Activated gamma-delta T cell treated with anti-CD3 and anti-CD28 coated beads, Interleukin-2, amount 50 U/mL, for 16 hours (primary cell): ENCODE data around the gene RYR1.
A peak's percentile ranks its signal among the peaks of the same experiment; 100 is the strongest.
"Not testable (repeated sequence)": the region's sequence is repeated elsewhere in the genome, so short reads cannot be mapped to it uniquely, and the experiment has no call there.

Source experiments
- DNase-seq: peaks from one replicate; pipeline ENCODE4 v3.0.0-alpha.2; 2020; ENCODE audit warnings: low read depth

The RYR1 gene

DNA sequence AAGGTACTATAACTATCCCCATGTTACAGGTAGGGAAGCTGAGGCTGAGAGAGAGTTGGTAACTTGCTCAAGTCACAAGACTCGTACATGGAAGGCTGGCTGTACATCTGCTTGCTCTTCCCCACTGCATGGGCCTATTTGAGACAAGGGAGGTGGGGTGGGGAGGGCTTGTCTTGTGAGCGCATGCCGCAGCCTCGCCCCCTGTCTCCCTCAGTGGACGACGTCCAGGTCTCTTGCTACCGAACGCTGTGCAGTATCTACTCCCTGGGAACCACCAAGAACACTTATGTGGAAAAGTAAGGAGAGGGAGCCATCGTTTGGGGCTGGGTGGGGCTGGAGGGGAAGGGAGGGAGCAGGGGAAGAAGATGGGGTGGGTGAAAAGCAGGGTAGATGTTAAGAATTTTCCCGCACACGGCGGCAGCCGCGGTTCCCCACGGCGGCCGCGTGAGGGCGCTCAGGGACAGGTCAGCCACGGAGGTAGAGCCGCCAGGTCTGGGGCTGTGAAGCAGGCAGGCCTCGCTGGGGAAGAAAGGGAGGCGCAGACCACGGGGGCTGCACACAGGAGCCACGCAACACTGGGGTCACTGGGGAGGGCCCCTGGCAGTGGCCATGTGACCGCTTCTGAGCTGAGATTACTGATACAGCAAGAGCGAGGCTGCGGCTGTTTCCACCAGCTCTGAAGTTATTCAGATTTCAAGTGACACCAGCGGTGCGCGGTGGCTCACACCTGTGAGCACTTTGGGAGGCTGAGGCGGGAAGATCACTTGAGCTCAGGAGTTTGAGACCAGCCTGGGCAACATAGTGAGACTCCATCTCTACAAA lies 81.5 kb downstream of the RYR1 start:
- peak; percentile 61 for DNase-seq

DNA sequence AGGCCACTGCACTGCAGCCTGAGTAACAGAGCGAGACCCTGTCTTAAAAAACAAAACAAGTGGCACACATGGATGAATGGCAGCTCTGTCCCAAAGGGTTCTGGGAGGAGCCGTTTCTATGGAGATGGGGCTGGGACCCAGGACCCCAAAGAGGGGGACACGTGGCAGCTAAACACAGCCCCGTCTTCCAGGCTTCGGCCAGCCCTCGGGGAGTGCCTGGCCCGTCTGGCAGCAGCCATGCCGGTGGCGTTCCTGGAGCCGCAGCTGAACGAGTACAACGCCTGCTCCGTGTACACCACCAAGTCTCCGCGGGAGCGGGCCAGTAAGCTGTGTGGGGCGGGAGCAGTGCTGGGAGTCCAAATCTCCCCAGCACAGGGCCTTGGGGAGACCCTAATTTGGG lies 82.4 kb downstream of the RYR1 start:
- DNase-seq, result no peak

DNA sequence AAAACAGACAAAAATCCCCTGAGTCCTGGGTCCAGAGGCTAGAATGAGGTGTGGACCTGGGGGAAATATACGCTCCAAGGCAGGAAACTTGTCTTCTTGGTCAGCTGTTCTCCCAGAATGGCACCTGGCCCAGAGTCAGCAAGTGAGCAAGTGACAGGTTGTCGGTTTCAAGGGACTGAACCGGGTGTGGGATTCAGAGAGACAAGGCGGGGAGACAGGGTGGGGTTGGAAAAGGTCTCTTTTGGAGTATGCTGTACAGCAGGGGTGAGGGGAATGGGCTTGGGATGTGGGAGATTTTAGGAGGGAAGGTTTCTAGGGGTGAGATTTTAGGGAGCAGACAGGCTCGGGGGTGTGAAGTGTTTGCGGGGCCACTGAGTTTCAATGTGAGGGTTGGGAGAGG lies 83.3 kb downstream of the RYR1 start:
- no peak for DNase-seq

DNA sequence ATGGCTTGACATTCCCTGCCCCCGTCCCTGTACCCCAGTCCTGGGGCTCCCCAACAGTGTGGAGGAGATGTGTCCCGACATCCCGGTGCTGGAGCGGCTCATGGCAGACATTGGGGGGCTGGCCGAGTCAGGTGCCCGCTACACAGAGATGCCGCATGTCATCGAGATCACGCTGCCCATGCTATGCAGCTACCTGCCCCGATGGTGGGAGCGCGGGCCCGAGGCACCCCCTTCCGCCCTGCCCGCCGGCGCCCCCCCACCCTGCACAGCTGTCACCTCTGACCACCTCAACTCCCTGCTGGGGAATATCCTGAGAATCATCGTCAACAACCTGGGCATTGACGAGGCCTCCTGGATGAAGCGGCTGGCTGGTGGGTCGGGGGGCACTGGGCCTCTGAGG lies 83.8 kb downstream of the RYR1 start:
- no peak for DNase-seq

DNA sequence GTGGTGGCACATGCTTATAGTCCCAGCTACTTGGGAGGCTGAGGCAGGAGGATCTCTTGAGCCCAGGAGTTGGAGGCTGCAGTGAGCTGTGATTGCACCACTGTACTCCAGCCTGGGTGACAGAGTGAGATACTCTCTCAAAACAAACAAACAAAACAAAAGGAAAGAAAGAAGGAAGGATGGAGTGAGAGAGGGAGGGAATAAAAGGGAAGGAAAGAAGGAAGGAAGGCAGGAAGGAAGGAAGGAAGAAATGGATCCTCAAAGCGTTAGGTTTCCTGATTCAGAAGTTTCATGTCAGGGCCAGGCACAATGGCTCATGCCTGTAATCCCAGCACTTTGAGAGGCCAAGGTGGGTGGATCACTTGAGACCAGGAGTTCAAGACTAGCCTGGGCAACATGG lies 84.5 kb downstream of the RYR1 start:
- DNase-seq, result not testable (repeated sequence)

DNA sequence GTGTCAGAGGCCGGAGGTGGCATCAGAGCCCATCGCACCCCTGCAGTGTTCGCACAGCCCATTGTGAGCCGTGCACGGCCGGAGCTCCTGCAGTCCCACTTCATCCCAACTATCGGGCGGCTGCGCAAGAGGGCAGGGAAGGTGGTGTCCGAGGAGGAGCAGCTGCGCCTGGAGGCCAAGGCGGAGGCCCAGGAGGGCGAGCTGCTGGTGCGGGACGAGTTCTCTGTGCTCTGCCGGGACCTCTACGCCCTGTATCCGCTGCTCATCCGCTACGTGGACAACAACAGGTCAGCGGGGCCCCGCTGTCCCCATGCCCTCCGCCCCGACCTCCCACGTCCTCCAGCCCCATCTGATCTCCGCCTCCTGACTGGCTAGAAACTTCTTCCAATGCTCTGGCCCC lies 85.7 kb downstream of the RYR1 start:
- DNase-seq, result no peak

DNA sequence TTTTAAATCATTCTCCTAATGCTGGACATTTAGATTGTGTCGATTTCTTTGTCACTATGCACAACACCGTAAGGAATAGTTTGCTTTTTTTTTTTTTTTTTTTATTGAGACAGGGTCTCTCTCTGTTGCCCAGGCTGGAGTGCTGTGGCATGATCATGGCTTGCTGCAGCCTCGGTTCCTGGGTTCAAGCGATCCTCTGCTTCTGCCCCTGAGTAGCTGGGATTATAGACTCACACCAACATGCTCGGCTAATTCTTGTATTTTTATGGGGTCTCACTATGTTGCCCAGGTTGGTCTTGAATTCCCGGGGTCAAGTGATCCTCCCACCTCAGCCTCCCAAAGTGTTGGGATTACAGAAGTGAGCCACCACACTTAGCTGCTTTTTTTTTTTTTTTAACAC lies 86.5 kb downstream of the RYR1 start:
- no peak for DNase-seq

DNA sequence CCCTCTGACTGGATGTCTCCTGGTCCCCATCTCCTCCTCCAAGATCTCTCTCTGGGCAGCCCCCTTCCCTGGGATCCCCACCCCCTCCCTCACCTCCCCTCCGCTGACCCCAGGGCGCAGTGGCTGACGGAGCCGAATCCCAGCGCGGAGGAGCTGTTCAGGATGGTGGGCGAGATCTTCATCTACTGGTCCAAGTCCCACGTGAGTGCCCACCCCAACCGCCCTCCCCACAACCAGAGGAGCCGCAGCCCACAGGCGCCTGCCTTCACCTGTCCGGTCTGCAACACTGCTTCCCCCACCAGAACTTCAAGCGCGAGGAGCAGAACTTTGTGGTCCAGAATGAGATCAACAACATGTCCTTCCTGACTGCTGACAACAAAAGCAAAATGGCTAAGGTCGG lies 89.4 kb downstream of the RYR1 start:
- DNase-seq, result no peak

DNA sequence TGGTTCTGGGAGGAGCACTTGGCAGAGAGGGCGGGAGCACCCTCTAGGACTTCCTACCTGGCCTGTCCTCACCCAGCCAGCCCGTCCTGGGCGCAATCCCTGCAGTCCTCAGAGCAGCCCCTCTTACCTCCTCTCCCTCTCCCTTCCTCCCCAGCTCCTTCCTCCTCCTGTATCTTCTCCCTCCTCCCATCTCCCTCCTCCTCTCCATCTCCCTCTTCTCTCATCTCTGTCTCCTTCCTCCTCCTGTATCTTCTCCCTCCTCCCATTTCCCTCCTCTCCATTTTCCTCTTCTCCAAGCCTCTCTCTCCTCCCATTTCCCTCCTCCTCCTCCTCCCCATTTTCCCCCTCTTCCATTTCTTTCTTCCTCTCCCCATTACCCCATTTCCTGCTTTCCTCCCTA lies 89.8 kb downstream of the RYR1 start:
- DNase-seq, result no peak

DNA sequence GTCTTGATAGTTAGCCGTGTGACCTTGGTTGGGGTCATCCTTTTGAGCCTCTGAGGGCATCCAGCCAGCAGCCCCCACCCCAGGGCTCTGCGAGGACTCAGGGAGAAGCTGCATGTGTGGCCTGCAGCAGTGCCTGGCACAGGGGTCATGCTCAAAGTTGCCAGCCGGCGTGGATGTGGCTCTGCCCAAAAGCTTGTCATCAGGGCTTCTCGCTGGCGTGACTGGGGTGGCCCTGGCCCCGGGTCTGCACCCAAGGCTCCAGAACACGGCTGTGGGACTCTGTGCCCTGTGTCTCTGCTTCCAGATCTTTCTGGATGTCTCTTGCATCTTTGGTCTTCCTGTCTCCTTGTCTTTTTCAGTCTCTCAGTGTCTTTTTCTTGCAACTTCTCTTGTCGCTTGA lies 90.9 kb downstream of the RYR1 start:
- no peak for DNase-seq

DNA sequence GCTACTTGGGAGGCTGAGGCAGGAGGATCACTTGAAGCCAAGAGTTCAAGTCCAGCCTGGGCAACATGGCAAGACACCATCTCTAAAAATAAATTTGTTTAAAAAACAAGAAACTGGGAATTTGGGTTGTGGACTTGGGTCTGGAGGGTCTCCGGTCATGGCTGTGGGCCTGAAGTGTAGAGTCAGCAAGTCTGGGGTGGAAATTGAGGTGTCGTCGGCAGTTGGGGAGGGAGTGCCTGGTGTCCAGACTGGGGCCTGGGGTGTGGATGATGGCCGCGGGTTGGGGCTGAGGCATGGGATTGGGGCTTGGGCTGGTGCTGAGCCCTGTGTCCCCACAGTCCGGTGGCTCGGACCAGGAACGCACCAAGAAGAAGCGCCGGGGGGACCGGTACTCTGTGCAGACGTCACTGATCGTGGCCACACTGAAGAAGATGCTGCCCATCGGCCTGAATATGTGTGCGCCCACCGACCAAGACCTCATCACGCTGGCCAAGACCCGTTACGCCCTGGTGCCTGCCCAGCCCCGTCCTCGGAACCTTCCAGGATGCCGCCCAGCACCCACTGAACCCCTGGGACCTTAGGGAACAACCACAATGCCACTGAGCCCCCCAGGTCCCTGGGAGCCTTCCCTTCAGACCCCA lies 91.6 kb downstream of the RYR1 start:
- DNase-seq, result no peak

DNA sequence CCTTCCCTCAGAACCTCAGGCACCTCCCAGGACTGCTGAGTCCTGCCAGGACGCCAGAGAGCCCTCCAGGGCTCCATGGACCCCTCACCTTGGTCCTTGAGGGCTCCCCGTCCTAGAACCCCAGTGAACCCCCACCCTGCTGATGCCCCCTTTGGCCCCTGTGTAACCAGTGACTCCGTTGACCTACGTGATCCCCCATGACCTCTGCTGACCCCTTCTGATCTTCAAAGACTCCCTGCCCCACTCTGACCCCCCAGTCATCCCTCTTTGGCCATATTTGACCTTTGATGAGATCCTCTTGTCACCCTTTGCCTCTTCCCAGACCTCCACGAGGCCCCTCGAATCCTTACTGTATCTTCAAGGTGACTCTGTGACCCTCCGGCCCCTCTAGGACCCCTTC lies 92.9 kb downstream of the RYR1 start:
- no peak for DNase-seq

DNA sequence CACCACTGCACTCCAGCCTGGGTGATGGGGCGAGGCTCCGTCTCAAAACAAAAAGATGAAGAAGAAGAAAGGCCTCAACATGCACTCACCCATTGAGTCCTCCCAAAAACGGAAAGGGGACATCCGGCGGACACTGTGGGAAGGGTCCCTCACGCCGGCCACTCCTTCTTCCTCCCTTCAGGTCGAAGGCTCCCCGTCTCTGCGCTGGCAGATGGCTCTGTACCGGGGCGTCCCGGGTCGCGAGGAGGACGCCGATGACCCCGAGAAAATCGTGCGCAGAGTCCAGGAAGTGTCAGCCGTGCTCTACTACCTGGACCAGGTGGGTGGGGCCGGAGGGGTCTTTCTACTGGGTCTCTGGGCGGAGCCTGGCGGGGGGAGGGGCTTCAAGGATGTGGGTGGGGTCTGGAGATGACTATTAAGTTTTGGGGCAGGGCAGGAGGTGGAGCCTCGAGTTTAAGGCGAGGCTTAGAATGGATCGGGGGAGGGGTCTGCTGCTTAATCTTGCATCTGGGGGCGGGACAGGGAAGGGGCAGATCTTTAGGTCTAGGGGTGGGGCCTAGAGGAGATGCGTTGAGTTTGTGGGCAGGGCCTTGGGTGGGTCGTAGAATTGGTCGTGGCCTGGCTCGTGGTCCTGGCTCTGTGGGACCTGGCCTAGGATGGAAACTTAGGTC lies 94.1 kb downstream of the RYR1 start:
- DNase-seq, result no peak

DNA sequence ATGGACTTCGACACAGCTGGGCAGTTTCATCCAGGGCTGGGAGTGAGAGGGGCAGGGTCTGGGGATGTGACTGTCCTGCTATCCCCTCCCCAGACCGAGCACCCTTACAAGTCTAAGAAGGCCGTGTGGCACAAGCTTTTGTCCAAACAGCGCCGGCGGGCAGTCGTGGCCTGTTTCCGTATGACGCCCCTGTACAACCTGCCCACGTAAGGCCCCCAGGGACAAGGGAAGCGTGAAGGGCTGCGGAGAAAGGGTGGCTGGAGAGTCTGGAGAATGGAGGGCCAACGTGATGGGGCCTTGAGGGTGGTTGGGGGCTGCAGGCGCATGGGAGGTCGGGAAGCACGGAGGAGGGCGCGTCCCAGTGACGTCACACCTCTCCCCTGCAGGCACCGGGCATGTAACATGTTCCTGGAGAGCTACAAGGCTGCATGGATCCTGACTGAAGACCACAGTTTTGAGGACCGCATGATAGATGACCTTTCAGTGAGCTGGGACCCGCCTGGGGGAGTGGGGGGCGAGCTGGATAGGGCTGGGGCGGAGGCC lies 94.8 kb downstream of the RYR1 start:
- no peak for DNase-seq

DNA sequence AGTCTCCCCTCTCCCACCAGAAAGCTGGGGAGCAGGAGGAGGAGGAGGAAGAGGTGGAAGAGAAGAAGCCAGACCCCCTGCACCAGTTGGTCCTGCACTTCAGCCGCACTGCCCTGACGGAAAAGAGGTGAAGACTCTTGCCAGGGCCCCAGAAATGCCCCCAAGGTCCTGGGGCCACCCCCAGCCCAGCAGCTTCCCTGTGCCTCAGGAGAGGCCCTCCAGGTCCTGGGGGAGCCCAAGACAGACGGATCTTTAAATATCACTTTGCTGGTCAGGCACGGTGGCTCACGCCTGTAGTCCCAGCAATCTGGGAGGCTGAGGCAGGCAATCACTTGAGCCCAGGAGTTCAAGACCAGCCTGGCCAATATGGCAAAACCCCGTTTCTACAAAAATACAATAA lies 95.4 kb downstream of the RYR1 start:
- no peak for DNase-seq

DNA sequence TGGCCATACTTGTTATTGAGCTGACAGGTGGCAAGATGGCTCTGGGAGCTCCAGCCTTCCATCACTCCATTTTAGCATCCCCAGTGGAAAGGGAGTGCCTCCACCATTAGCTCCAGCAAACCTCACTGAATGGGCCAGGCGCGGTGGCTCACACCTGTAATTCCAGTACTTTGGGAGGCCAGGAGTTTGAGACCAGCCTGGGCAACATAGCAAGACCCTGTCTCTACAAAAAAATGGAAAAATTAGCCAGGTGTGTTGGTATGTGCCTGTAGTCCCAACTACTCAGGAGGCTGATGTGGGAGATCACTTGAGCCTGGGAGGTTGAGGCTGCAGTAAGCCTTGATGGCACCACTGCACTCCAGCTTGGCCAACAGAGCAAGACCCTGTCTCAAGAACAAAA lies 98.0 kb downstream of the RYR1 start:
- no peak for DNase-seq

DNA sequence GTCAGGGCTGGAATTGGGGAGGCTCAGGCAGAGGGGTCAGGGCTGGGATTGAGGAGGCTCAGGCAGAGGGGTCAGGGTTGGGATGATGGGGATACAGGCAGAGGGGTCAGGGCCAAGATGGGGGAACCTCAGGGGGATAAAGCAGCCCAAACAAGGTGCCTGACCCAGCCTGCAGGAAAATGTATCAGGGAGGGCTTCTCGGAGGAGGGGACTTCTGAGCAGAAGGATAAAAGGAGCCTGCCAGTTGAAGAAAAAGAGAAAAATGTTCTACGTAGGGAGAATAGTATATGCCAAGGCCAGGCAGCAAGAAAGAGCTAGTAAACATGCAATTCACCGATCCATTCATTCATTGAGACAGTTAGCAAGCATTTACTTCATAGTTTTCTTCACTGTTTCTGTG lies 99.4 kb downstream of the RYR1 start:
- no peak for DNase-seq

DNA sequence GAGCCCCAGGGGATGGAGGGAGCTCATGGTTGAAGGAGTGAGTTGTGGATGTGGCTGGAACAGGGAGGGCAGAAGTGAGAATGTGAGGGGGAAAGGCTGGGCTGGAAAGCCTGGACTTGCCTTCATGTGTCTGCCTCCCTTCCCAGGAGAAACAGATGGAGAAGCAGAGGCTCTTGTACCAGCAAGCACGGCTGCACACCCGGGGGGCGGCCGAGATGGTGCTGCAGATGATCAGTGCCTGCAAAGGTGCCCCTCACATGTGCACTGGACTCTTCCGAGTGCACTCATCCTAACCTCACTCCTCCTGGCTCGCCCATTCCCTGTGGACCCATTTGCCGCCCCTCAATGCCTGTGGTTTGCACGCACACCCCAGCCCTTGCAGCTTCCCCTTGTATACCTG lies 101.1 kb downstream of the RYR1 start:
- no peak for DNase-seq

DNA sequence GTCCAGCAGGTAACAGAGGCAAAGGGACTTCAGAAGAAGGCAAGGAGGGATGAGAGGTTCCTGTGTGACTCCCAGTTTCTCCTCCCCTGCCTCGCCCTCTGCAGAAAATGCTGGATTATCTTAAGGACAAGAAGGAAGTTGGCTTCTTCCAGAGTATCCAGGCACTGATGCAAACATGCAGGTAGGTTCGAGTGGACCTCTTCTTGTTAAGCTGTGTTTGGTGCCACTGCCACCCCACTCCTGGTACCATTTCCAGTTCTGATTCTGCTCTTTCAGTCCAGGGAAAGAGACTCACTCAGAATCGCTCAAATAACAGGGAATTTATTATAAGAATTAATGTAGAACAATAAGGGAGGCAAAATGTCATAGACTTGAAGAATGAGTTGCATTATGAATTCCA lies 101.7 kb downstream of the RYR1 start:
- DNase-seq, result no peak

DNA sequence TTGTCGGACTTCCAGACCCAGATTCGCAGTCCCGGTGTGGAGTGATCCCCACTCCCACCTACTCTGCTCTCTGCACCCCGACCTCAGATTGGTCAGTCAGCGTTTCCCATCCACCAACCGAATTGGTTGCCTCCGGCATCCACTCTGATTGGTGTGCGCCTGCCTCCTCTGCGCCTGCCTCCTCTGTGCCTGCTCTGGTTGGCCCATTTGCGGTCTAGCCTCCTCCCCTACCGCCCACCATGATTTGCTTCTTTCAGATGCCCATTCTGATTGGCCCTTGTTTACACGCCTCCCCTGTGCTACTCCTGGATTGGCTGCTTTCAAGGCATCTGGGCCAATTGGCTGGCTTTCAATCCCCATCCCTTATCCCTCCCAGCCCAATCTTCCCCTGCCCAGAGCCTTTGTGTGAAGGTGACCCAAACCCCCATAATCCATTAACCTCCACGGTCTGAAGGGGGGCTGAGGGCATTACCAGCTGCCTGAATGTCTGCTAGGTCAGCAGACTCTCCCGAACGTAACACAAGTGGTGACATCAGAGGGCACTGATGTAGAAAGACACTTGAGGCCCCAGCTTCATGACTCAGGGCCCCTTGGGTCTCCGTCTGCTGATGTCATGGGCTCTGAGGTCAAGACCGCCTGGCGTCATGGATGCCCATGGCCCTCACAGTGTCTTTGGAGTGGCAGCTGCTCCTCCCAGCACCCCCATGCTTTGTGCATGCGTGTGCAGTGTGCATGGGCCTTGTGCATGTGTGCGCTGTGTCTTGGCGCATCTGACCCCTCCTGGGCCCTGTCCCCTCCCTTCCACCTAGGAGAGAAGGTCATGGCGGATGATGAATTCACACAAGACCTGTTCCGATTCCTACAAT lies 103.8 kb downstream of the RYR1 start:
- no peak for DNase-seq

DNA sequence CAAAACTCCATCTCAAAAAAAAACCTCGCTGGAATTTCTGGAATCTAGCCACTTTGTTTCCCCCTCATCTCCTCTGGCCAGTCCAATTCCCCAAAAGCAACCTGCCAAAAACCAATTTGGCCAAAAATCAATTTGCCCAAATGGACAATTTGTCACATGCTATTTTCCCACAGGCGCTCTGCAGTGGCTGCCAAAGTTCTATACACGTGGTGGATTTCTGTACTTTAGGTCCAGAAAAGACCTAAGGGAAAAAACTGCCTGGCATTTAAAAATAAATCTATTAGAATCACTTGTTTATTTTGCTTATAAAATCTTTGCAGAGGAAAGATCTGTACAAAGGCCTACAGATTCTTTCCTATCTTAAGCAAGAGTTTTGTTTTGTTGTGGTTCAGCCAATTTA lies 104.9 kb downstream of the RYR1 start:
- DNase-seq, result no peak
